ENCODE results near the gene CTNNA2.

Gene CTNNA2

DNA sequence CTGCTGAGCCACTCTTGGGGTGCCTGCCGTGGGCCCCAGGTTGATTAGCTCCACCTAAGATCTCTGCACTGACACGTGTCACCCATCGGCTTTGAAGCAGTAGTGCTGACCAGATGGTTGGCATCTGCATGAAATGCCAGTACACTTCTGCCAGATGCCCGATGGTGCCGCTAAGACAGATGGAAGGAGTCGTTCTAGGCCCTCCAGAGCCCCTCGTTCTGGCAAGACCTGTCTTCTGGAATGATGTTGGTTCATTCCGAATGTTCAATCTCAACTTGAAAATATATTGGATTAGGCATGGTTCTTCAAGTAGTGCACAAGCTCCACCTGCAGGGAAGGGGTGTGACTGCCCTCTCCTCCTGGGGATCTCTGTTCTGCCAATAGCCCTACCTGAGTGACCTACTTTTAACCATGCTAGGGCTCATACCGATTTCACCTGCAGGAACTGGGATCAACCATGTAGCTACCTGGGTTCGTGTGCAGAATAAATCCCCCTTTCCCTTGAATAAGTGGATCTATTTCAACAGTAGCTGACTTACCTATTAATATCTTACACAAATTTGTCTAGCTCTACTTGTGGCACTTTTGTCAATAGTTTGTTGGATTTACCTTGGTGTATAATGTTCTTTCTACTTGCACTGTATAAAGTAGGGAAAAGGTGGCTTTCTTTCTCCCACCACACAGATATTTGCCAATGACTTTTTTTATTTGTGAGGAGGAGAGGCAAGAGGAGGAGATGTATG is 342.6 kb downstream of the CTNNA2 start:
- Histone ChIP-seq H3K27me3 (replicated peaks) (no peaks in the 10 kb centered on the region), H3K4me3 (ENCODE audit: low read depth, low read length) (no peak overlapping the region), H3K36me3 (replicated peaks) (no peaks in the 10 kb centered on the region), H3K27ac (no peak overlapping the region)
- in situ Hi-C loops (cut with HindIII; ENCODE audit: low pct_ligation_motif_present, low sequenced_read_pairs), result no loop called here
- TF ChIP-seq, protein P1, sequence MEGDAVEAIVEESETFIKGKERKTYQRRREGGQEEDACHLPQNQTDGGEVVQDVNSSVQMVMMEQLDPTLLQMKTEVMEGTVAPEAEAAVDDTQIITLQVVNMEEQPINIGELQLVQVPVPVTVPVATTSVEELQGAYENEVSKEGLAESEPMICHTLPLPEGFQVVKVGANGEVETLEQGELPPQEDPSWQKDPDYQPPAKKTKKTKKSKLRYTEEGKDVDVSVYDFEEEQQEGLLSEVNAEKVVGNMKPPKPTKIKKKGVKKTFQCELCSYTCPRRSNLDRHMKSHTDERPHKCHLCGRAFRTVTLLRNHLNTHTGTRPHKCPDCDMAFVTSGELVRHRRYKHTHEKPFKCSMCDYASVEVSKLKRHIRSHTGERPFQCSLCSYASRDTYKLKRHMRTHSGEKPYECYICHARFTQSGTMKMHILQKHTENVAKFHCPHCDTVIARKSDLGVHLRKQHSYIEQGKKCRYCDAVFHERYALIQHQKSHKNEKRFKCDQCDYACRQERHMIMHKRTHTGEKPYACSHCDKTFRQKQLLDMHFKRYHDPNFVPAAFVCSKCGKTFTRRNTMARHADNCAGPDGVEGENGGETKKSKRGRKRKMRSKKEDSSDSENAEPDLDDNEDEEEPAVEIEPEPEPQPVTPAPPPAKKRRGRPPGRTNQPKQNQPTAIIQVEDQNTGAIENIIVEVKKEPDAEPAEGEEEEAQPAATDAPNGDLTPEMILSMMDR (IDR thresholded peaks at IDR 0.05; ENCODE audit: low read depth, low read length, missing control alignments), result peak; percentile 69
- DNase-seq, result no peak

DNA sequence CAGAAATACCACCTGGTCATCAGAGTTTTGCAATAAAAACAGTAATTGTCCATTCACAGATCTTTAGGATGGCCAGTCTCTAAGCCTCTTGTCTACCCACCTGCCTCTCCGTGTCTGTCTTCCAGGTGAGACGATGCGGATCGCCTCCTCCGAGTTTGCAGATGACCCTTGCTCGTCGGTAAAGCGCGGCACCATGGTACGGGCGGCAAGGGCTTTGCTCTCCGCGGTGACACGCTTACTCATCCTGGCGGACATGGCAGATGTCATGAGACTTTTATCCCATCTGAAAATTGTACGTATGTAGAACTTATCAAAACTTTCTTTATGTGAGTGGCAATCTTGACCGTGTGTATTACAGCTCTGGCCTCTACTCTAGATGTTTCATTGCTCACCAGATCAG is 345.0 kb downstream of the CTNNA2 start:
- Histone ChIP-seq H3K4me3 (ENCODE audit: low read depth, low read length) (no peak overlapping the region), H3K27me3 (replicated peaks) (no peaks in the 10 kb centered on the region), H3K27ac (no peak overlapping the region), H3K36me3 (replicated peaks) (no peaks in the 10 kb centered on the region)
- TF ChIP-seq, protein P1 (IDR thresholded peaks at IDR 0.05; ENCODE audit: low read depth, low read length, missing control alignments), result no peak
- DNase-seq, result no peak
- in situ Hi-C loops (cut with HindIII; ENCODE audit: low pct_ligation_motif_present, low sequenced_read_pairs), result no loop called here

DNA sequence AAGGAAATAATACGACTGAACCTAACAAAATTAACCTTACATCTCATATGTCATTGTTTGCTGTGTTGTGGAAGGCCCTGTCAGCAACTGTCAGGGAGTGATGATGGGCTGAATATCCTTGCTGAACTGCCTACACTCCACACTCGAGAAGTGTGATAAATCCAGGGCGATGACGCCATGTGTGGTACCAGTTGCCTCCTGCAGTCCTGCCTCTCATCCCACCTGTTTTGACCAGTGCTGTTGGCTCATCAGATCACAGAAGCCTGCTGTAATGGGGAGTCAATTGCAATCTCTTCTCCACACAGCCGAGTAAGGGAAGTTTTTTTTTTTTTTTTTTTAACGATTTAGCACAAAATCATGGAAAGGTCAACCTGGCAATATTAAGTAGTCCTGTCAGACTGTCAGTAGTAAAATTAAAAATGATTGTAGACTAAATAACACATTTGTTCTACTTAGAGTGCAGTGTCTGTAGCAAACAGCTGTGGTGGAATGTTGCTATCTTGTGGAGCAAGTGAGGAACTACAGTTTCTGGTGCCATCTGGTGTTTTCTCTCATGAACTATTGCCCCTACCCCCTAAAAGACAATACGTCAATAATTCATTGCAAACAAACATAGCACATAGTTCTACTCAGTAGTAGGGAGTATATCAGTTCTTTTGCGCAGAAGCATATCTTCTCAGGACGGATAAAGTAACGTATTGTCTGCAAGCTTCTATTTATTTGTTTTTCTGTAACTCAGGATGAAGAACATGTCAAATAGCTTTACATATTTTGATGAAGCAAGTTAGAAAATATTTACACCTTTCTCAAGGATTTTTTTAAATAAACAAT is 347.6 kb downstream of the CTNNA2 start:
- Histone ChIP-seq H3K36me3 (replicated peaks) (no peaks in the 10 kb centered on the region), H3K4me3 (ENCODE audit: low read depth, low read length) (no peak overlapping the region), H3K27ac (no peak overlapping the region), H3K27me3 (replicated peaks) (no peaks in the 10 kb centered on the region)
- DNase-seq, result no peak
- TF ChIP-seq, protein P1 (IDR thresholded peaks at IDR 0.05; ENCODE audit: low read depth, low read length, missing control alignments), result peak; percentile 76
- in situ Hi-C loops (cut with HindIII; ENCODE audit: low pct_ligation_motif_present, low sequenced_read_pairs), result no loop called here

DNA sequence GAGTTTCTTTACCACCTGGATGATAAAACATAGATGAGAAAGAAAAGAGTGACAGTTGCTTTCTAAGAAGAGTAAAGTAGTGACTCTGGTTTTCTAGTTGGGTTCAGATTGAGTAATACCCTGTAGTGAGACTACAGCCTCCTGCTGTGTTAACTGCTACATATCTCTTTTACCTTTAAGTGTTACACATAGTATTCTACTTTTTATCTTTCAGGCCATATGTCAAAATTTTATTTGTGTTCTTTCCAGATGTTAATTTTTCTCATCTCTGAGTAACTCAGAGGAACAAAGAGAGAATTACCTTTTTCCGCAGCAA is 348.2 kb downstream of the CTNNA2 start:
- no peak overlapping the region for H3K4me3 ChIP-seq (ENCODE audit: low read depth, low read length)
- in situ Hi-C loops (cut with HindIII; ENCODE audit: low pct_ligation_motif_present, low sequenced_read_pairs), result no loop called here
- DNase-seq, result no peak

DNA sequence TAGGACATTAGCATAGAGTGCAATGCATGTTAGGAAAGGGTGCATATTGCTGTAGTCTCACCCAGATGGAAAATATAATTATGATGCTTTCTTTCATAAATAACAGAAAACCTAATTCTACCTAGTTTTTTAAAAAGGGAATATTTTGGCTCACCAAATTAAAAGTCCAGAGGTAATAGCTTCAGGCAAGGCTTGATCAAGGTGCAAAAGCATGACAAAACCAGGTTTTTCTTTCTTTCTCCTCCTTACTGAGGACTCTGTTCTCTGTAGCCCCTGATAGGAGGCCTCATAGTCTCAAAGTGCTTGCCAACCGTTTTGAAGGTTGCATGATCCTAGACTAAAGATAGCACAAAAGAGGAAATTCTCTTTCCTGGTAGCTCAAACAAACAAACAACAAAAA is 349.9 kb downstream of the CTNNA2 start:
- Histone ChIP-seq H3K36me3 (replicated peaks) (no peaks in the 10 kb centered on the region), H3K4me3 (ENCODE audit: low read depth, low read length) (no peak overlapping the region), H3K27ac (no peak overlapping the region), H3K27me3 (replicated peaks) (no peaks in the 10 kb centered on the region)
- in situ Hi-C loops (cut with HindIII; ENCODE audit: low pct_ligation_motif_present, low sequenced_read_pairs), result no loop called here
- no peak for DNase-seq
- TF ChIP-seq, protein P1 (IDR thresholded peaks at IDR 0.05; ENCODE audit: low read depth, low read length, missing control alignments), result no peak

More for the DNA sequence above, 348.2 kb downstream of the CTNNA2 start:
- no peak overlapping the region for H3K27ac ChIP-seq
- TF ChIP-seq, protein P1 (IDR thresholded peaks at IDR 0.05; ENCODE audit: low read depth, low read length, missing control alignments), result no peak
- no peaks in the 10 kb centered on the region for H3K27me3 ChIP-seq (replicated peaks)
- H3K36me3 ChIP-seq (replicated peaks), result no peaks in the 10 kb centered on the region

Data from brain microvascular endothelial cell (primary cell).